Fibroblast of lung (primary cell): ENCODE measurements around the gene SLC2A14. TPM values are rescaled to one million over a fixed set of nuclear protein-coding genes. Genes with fewer than 3 reads are reported as not detected.
"Not testable (repeated sequence)": the region's sequence is repeated elsewhere in the genome, so short reads cannot be mapped to it uniquely, and the experiment has no call there.

Experiments
- DNase-seq, 2 donors: peaks; one replicate each; pipeline versions ENCODE4 v3.0.0 to v3.0.0-alpha.2; 2010; ENCODE audit warnings: low read depth in 2 of 2
- H2AFZ ChIP-seq: 2 replicates; pipeline ENCODE4 v1.5.1; 2012; ENCODE audit warnings: low read length, control low read depth, inconsistent platforms
- H3K27ac ChIP-seq: 2 replicates; pipeline ENCODE4 v1.5.1; 2011; ENCODE audit warnings: low read length, control low read depth; ENCODE audit not compliant: insufficient read depth
- H3K27me3 ChIP-seq: 2 replicates; pipeline ENCODE4 v1.5.1; 2011; ENCODE audit warnings: mild to moderate bottlenecking, low read length; ENCODE audit not compliant: control insufficient read depth, insufficient read depth
- H3K36me3 ChIP-seq: 2 replicates; pipeline ENCODE4 v1.5.1; 2011; ENCODE audit warnings: low read length; ENCODE audit not compliant: control insufficient read depth, insufficient read depth
- H3K4me1 ChIP-seq: 2 replicates; pipeline ENCODE4 v1.5.1; 2011; ENCODE audit warnings: low read length; ENCODE audit not compliant: control insufficient read depth, insufficient read depth; ENCODE audit errors: extremely low read depth
- H3K4me2 ChIP-seq: 2 replicates; pipeline ENCODE4 v1.5.1; 2011; ENCODE audit warnings: low read length, control low read depth; ENCODE audit not compliant: insufficient read depth; ENCODE audit errors: extremely low read depth
- H3K4me3 ChIP-seq, 4 experiments: fragments of 200-600 bp in 1 of 4; sonication (generic) in 1 of 4; replicated peaks in 1 of 4; 2 replicates each; pipeline ENCODE4 v1.5.1; 2011 to 2016; ENCODE audit warnings: low read length in 4 of 4, low read depth in 3 of 4, mild to moderate bottlenecking in 3 of 4, control low read depth in 2 of 4, inconsistent platforms in 1 of 4, mixed read lengths in 1 of 4; ENCODE audit not compliant: insufficient read depth in 1 of 4; ENCODE audit errors: control extremely low read depth in 1 of 4
- H3K79me2 ChIP-seq: 2 replicates; pipeline ENCODE4 v1.5.1; 2012; ENCODE audit warnings: mild to moderate bottlenecking, low read length, inconsistent platforms; ENCODE audit not compliant: control insufficient read depth, insufficient read depth
- H3K9ac ChIP-seq: 2 replicates; pipeline ENCODE4 v1.5.1; 2011; ENCODE audit warnings: mild to moderate bottlenecking, low read length, control low read depth; ENCODE audit not compliant: insufficient read depth
- H3K9me3 ChIP-seq: 2 replicates; pipeline ENCODE4 v1.5.1; 2012; ENCODE audit warnings: low read depth, low read length; ENCODE audit not compliant: control insufficient read depth, insufficient read depth
- H4K20me1 ChIP-seq: 2 replicates; pipeline ENCODE4 v1.5.1; 2011; ENCODE audit warnings: low read length; ENCODE audit not compliant: control insufficient read depth, insufficient read depth; ENCODE audit errors: extremely low read depth
- EZH2 ChIP-seq: IDR thresholded peaks from 2 replicates; pipeline ENCODE4 v1.5.1; 2012; ENCODE audit warnings: low read length, control low read depth, mild to moderate bottlenecking; ENCODE audit errors: missing control alignments
- polyA plus RNA-seq, 2 donors: library from polyadenylated mRNA; depleted of rRNA in 1 of 2; stranded (reverse) in 1 of 2; unstranded in 1 of 2; fragments of >200 nt; gene quantifications; 2 replicates each; pipeline ENCODE4 v1.2.1, GENCODE V29; 2011 to 2012; ENCODE audit warnings: missing spikeins in 1 of 2
- total RNA-seq: library from RNA; depleted of rRNA; stranded (reverse); fragments of >200 nt; gene quantifications from 2 replicates; pipeline ENCODE4 v1.2.1, GENCODE V29; 2014
- TF ChIP-seq, protein P1 (sequence below), 2 donors: IDR thresholded peaks in 1 of 2; conservative IDR thresholded peaks in 1 of 2; 1 replicate in 1 of 2; 2 replicates in 1 of 2; pipeline ENCODE4 v1.5.1; 2011 to 2012; ENCODE audit warnings: low read length in 2 of 2, control low read depth in 1 of 2, inconsistent platforms in 1 of 2, low read depth in 1 of 2, mild to moderate bottlenecking in 1 of 2

The SLC2A14 gene
- total and polyA plus RNA-seq, 2 donors (not counting 1 experiment from before 2014, with no cell fraction given), result 0.07 to 0.17 TPM

DNA sequence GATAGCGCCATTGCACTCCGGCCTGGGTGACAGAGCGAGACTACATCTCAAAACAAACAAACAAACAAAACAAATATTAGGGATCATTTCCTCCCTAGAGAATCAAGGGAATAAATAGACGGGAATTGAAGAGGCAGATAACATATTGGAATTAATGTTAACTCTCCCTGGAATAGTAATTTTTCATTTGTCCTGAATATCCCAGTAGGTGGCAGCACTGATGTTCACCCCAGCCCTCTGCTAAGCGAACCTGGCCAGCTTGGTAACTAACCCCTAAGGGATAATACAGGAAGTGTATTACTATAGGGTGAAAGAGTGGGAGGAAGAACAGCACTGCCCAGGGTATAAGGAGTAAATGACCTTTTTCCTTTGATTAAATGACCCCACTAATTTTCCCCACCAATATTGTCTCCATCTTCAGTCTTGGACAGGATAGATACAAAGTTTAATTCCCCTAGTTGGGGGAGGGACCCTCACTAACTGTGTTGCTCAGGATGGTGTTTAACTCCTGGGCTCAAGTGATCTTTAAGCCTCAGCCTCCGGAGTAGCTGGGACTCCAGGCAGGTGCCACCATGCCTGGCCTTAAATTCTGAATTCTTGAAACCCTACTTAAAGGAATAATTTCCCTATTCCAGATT lies 40.5 kb downstream of the SLC2A14 start:
- no peak overlapping the region for H3K4me3 ChIP-seq
- no peaks in the 10 kb centered on the region for H3K9me3 ChIP-seq
- no peak overlapping the region for H2AFZ ChIP-seq
- peak; percentile 54 to 65 for DNase-seq
- no peak overlapping the region for H3K9ac ChIP-seq
- H4K20me1 ChIP-seq, result no peaks in the 10 kb centered on the region
- H3K27ac ChIP-seq, result no peak overlapping the region
- H3K4me2 ChIP-seq, result no peak overlapping the region
- no peaks in the 10 kb centered on the region for H3K27me3 ChIP-seq
- TF ChIP-seq, protein P1, sequence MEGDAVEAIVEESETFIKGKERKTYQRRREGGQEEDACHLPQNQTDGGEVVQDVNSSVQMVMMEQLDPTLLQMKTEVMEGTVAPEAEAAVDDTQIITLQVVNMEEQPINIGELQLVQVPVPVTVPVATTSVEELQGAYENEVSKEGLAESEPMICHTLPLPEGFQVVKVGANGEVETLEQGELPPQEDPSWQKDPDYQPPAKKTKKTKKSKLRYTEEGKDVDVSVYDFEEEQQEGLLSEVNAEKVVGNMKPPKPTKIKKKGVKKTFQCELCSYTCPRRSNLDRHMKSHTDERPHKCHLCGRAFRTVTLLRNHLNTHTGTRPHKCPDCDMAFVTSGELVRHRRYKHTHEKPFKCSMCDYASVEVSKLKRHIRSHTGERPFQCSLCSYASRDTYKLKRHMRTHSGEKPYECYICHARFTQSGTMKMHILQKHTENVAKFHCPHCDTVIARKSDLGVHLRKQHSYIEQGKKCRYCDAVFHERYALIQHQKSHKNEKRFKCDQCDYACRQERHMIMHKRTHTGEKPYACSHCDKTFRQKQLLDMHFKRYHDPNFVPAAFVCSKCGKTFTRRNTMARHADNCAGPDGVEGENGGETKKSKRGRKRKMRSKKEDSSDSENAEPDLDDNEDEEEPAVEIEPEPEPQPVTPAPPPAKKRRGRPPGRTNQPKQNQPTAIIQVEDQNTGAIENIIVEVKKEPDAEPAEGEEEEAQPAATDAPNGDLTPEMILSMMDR (conservative IDR thresholded peaks at IDR 0.05 in 1 of 2, IDR thresholded peaks at IDR 0.05 in 1 of 2; ENCODE audit: low read depth in 1 of 2, low read length in 2 of 2), result peak; percentile 43 to 73
- no peak for TF ChIP-seq EZH2
- H3K4me1 ChIP-seq, result no peaks in the 10 kb centered on the region
- H3K36me3 ChIP-seq, result no peaks in the 10 kb centered on the region
- no peaks in the 10 kb centered on the region for H3K79me2 ChIP-seq

GRCh38 chr12:7829737-7830136 lies 43.0 kb downstream of the SLC2A14 start:
- not testable (repeated sequence) for H3K4me3 ChIP-seq, H3K27me3 ChIP-seq, H2AFZ ChIP-seq, H3K27ac ChIP-seq, H3K79me2 ChIP-seq, H4K20me1 ChIP-seq, H3K4me1 ChIP-seq, H3K9ac ChIP-seq, DNase-seq, H3K4me2 ChIP-seq, H3K9me3 ChIP-seq, H3K36me3 ChIP-seq

- H3K27me3 ChIP-seq, H2AFZ ChIP-seq, H3K9ac ChIP-seq, H3K36me3 ChIP-seq, H3K4me1 ChIP-seq, H3K9me3 ChIP-seq, H3K4me2 ChIP-seq, H3K27ac ChIP-seq, H4K20me1 ChIP-seq, H3K79me2 ChIP-seq, DNase-seq, H3K4me3 ChIP-seq: not testable (repeated sequence)
These were observed 47.0 kb downstream of the SLC2A14 start for GRCh38 chr12:7825754-7826153.

- Histone ChIP-seq H3K36me3 (no peaks in the 10 kb centered on the region), H3K27ac (no peak overlapping the region), H3K9me3 (no peaks in the 10 kb centered on the region), H3K4me2 (no peak overlapping the region), H3K4me3 (no peak overlapping the region), H3K27me3 (no peaks in the 10 kb centered on the region), H3K79me2 (no peaks in the 10 kb centered on the region), H4K20me1 (no peaks in the 10 kb centered on the region), H3K9ac (no peak overlapping the region), H3K4me1 (no peaks in the 10 kb centered on the region), H2AFZ (no peak overlapping the region)
- DNase-seq, result peak; percentile 49 to 67
- TF ChIP-seq EZH2, result no peak
- TF ChIP-seq, protein P1 (conservative IDR thresholded peaks at IDR 0.05 in 1 of 2, IDR thresholded peaks at IDR 0.05 in 1 of 2; ENCODE audit: low read depth in 1 of 2, low read length in 2 of 2), result peak; percentile 99
These were observed 65.7 kb downstream of the SLC2A14 start for GRCh38 chr12:7806863-7807487.

GRCh38 chr12:7806319-7806718 lies 66.4 kb downstream of the SLC2A14 start:
- not testable (repeated sequence) for H3K27ac ChIP-seq, H3K9ac ChIP-seq, H3K27me3 ChIP-seq, DNase-seq, H4K20me1 ChIP-seq, H3K79me2 ChIP-seq, H3K4me2 ChIP-seq, H3K36me3 ChIP-seq, H3K4me3 ChIP-seq, H3K4me1 ChIP-seq, H3K9me3 ChIP-seq, H2AFZ ChIP-seq
